HepG2 (cell line): ENCODE data around the gene VEGFA. TPM values are rescaled to one million over a fixed set of nuclear protein-coding genes. Genes with fewer than 3 reads are reported as not detected.
A peak's percentile ranks its signal among the peaks of the same experiment; 100 is the strongest.

Experiments used
- CEBPZ ChIP-seq: IDR thresholded peaks from 2 replicates; pipeline ENCODE4 v1.6.1; 2012; ENCODE audit warnings: low read length, improper control_type of control experiment
- GFI1 ChIP-seq: sonication (generic); formaldehyde crosslinking; IDR thresholded peaks from 2 replicates; pipeline ENCODE4 v1.5.0; 2020; ENCODE audit warnings: missing genetic modification reagents, mild to moderate bottlenecking, borderline replicate concordance
- HMGXB4 ChIP-seq, 2 experiments: sonication (generic) in 1 of 2; formaldehyde crosslinking in 1 of 2; IDR thresholded peaks; 2 replicates each; pipeline versions ENCODE4 v1.4.0 to v1.6.1; 2018 to 2020; ENCODE audit warnings: missing genetic modification reagents in 2 of 2, borderline replicate concordance in 1 of 2, low read depth in 1 of 2, mild to moderate bottlenecking in 1 of 2, missing biosample characterization in 1 of 2
- KAT2B ChIP-seq: fragments of 150-350 bp; IDR thresholded peaks from 2 replicates; pipeline ENCODE4 v1.6.1; 2014; ENCODE audit warnings: low read depth, low read length, borderline replicate concordance
- MAZ ChIP-seq, 2 experiments: sonication (generic) in 1 of 2; formaldehyde crosslinking in 1 of 2; IDR thresholded peaks; 2 replicates each; pipeline versions ENCODE4 v1.5.0 to v1.6.1; 2012 to 2020; ENCODE audit warnings: low read depth in 2 of 2, mild to moderate bottlenecking in 2 of 2, borderline replicate concordance in 1 of 2, improper control_type of control experiment in 1 of 2, low read length in 1 of 2, missing genetic modification reagents in 1 of 2, moderate library complexity in 1 of 2
- NFIB ChIP-seq: sonication (generic); formaldehyde crosslinking; IDR thresholded peaks from 2 replicates; pipeline ENCODE4 v1.9.0; 2021; ENCODE audit warnings: missing genetic modification reagents, mild to moderate bottlenecking, borderline replicate concordance
- PPARG ChIP-seq: conservative IDR thresholded peaks from 2 replicates; pipeline ENCODE4 v1.6.1; 2016; ENCODE audit warnings: missing biosample characterization, missing genetic modification reagents
- SIX1 ChIP-seq: sonication (generic); formaldehyde crosslinking; IDR thresholded peaks from 2 replicates; pipeline ENCODE4 v1.4.0; 2020; ENCODE audit warnings: missing genetic modification reagents, borderline replicate concordance
- ZBTB20 ChIP-seq: sonication (generic); formaldehyde crosslinking; IDR thresholded peaks from 2 replicates; pipeline ENCODE4 v1.8.1; 2023; ENCODE audit warnings: missing genetic modification reagents, low read depth, mild to moderate bottlenecking, borderline replicate concordance
- ZGPAT ChIP-seq: IDR thresholded peaks from 2 replicates; pipeline ENCODE4 v1.6.1; 2016; ENCODE audit warnings: mild to moderate bottlenecking
- ZIK1 ChIP-seq: sonication (generic); formaldehyde crosslinking; IDR thresholded peaks from 2 replicates; pipeline ENCODE4 v1.5.0; 2020; ENCODE audit warnings: mild to moderate bottlenecking, low read depth, missing genetic modification reagents, borderline replicate concordance
- ZNF337 ChIP-seq: sonication (generic); formaldehyde crosslinking; IDR thresholded peaks from 2 replicates; pipeline ENCODE4 v1.5.1; 2020; ENCODE audit warnings: missing genetic modification reagents, low read depth, mild to moderate bottlenecking, borderline replicate concordance
- ZNF598 ChIP-seq: sonication (generic); formaldehyde crosslinking; IDR thresholded peaks from 2 replicates; pipeline ENCODE4 v1.5.1; 2020; ENCODE audit warnings: mild to moderate bottlenecking, missing genetic modification reagents, borderline replicate concordance
- ZNF605 ChIP-seq: sonication (generic); formaldehyde crosslinking; IDR thresholded peaks from 2 replicates; pipeline ENCODE4 v1.8.0; 2022; ENCODE audit warnings: mild to moderate bottlenecking, missing genetic modification reagents
- ZNF709 ChIP-seq: sonication (generic); formaldehyde crosslinking; IDR thresholded peaks from 2 replicates; pipeline ENCODE4 v1.5.0; 2020; ENCODE audit warnings: mild to moderate bottlenecking, missing genetic modification reagents
- ZNF816 ChIP-seq: sonication (generic); formaldehyde crosslinking; IDR thresholded peaks from 2 replicates; pipeline ENCODE4 v1.8.0; 2022; ENCODE audit warnings: missing genetic modification reagents, mild to moderate bottlenecking, borderline replicate concordance
- polyA plus RNA-seq, 8 experiments: library from polyadenylated mRNA; depleted of rRNA in 3 of 8; stranded (reverse) in 7 of 8; unstranded in 1 of 8; fragments of >200 nt; fragmentation: Illumina TruSeq in 4 of 8; extraction: Trizol in 4 of 8; gene quantifications; 2 replicates each; pipeline versions ENCODE4 v1.2.1 to v1.2.3, GENCODE V29; 2011 to 2016; ENCODE audit warnings: low read depth in 4 of 8, missing spikeins in 1 of 8, mixed read lengths in 1 of 8; ENCODE audit not compliant: insufficient read depth in 1 of 8
- total RNA-seq, 5 experiments: library from RNA; depleted of rRNA; stranded (reverse); fragments of >200 nt; fragmentation: Illumina TruSeq; extraction: Trizol; gene quantifications; 2 replicates each; pipeline ENCODE4 v1.2.3, GENCODE V29; 2016; ENCODE audit warnings: low read depth in 1 of 5
- TF ChIP-seq, protein P1 (sequence below): sonication (generic); formaldehyde crosslinking; IDR thresholded peaks from 2 replicates; pipeline ENCODE4 v1.8.0; 2022; ENCODE audit warnings: mild to moderate bottlenecking, missing genetic modification reagents, moderate library complexity
- TF ChIP-seq, protein P2 (sequence below): sonication (generic); formaldehyde crosslinking; IDR thresholded peaks from 2 replicates; pipeline ENCODE4 v1.4.0; 2020; ENCODE audit warnings: mild to moderate bottlenecking, missing genetic modification reagents

The VEGFA gene
- total and polyA plus RNA-seq, 2 of the 13 experiments (the other 11 are each of a cell fraction or from before 2014, with no cell fraction given): 68.1 to 629 TPM

- TF ChIP-seq ZNF598 (CRISPR knock-in tag) (no peak), NFIB (CRISPR knock-in tag) (no peak), SIX1 (CRISPR knock-in tag) (no peak), HMGXB4 (CRISPR knock-in tag; IDR thresholded peaks at IDR 0.05; ENCODE audit: borderline replicate concordance in 1 of 2, low read depth in 1 of 2) (peak; percentile 41 to 96), PPARG (CRISPR knock-in tag) (no peak; the same call in 1 of the 2 replicates), ZNF709 (CRISPR knock-in tag) (0 out of 2 replicates have a peak, but pooled peaks have one; percentile 42), MAZ (IDR thresholded peaks at IDR 0.05; ENCODE audit: borderline replicate concordance, low read depth, low read length) (peak; percentile 92), MAZ (CRISPR knock-in tag; IDR thresholded peaks at IDR 0.05; ENCODE audit: low read depth) (peak; percentile 94), CEBPZ (no peak), ZBTB20 (CRISPR knock-in tag) (peak; percentile 68; the same call in 1 of the 2 replicates), KAT2B (no peak), ZNF816 (CRISPR knock-in tag) (no peak), ZIK1 (CRISPR knock-in tag) (no peak), GFI1 (peak; percentile 83; the same call in 1 of the 2 replicates), ZNF605 (CRISPR knock-in tag) (no peak), ZNF337 (CRISPR knock-in tag) (no peak), ZGPAT (CRISPR knock-in tag) (peak; percentile 75; the same call in 1 of the 2 replicates)
- TF ChIP-seq, protein P1, sequence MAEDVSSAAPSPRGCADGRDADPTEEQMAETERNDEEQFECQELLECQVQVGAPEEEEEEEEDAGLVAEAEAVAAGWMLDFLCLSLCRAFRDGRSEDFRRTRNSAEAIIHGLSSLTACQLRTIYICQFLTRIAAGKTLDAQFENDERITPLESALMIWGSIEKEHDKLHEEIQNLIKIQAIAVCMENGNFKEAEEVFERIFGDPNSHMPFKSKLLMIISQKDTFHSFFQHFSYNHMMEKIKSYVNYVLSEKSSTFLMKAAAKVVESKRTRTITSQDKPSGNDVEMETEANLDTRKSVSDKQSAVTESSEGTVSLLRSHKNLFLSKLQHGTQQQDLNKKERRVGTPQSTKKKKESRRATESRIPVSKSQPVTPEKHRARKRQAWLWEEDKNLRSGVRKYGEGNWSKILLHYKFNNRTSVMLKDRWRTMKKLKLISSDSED (CRISPR knock-in tag): peak; percentile 92; the same call in 1 of the 2 replicates
- TF ChIP-seq, protein P2, sequence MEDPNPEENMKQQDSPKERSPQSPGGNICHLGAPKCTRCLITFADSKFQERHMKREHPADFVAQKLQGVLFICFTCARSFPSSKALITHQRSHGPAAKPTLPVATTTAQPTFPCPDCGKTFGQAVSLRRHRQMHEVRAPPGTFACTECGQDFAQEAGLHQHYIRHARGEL (CRISPR knock-in tag): no peak
Observed at GRCh38 chr6:43771210-43771857, 1.3 kb downstream of the VEGFA start (continued).
